Activated CD4-positive, alpha-beta T cell treated with anti-CD3 and anti-CD28 coated beads, Interleukin-2, amount 50 U/mL, for 1 hour (primary cell): ENCODE results near the gene SUDS3.
"Not testable (repeated sequence)": the region's sequence is repeated elsewhere in the genome, so short reads cannot be mapped to it uniquely, and the experiment has no call there.

Experiments used
- DNase-seq: peaks from one replicate; pipeline ENCODE4 v3.0.0-alpha.2; 2020

SUDS3 gene

GRCh38 chr12:118398524-118398923 is 22.2 kb downstream of the SUDS3 start:
- DNase-seq = no peak

- no peak for DNase-seq
Observed at GRCh38 chr12:118398940-118399339, 22.6 kb downstream of the SUDS3 start.

GRCh38 chr12:118402251-118402650 is 25.9 kb downstream of the SUDS3 start:
- DNase-seq = no peak

- peak; percentile 53 for DNase-seq
Observed at GRCh38 chr12:118404876-118405521, 28.6 kb downstream of the SUDS3 start.

GRCh38 chr12:118408241-118408640 is 31.9 kb downstream of the SUDS3 start:
- DNase-seq = not testable (repeated sequence)

- DNase-seq = no peak
Observed at GRCh38 chr12:118409834-118410233, 33.5 kb downstream of the SUDS3 start.

- DNase-seq = no peak
Observed at GRCh38 chr12:118417942-118418341, 41.6 kb downstream of the SUDS3 start.

- no peak for DNase-seq
Observed at GRCh38 chr12:118418385-118419057, 42.2 kb downstream of the SUDS3 start.

GRCh38 chr12:118420673-118421072 is 44.3 kb downstream of the SUDS3 start:
- no peak for DNase-seq

GRCh38 chr12:118424884-118425283 is 48.5 kb downstream of the SUDS3 start:
- no peak for DNase-seq

GRCh38 chr12:118425364-118425763 is 49.0 kb downstream of the SUDS3 start:
- no peak for DNase-seq

- DNase-seq = no peak
Observed at GRCh38 chr12:118427819-118428218, 51.5 kb downstream of the SUDS3 start.

- no peak for DNase-seq
Observed at GRCh38 chr12:118428643-118429042, 52.3 kb downstream of the SUDS3 start.

- no peak for DNase-seq
Observed at GRCh38 chr12:118429688-118430383, 53.5 kb downstream of the SUDS3 start.

GRCh38 chr12:118430516-118430915 is 54.2 kb downstream of the SUDS3 start:
- DNase-seq = no peak

- DNase-seq = no peak
Observed at GRCh38 chr12:118432812-118433545, 56.6 kb downstream of the SUDS3 start.

GRCh38 chr12:118436002-118436730 is 59.8 kb downstream of the SUDS3 start:
- DNase-seq = no peak

- DNase-seq = no peak
Observed at GRCh38 chr12:118436986-118437385, 60.6 kb downstream of the SUDS3 start.

GRCh38 chr12:118439068-118439467 is 62.7 kb downstream of the SUDS3 start:
- no peak for DNase-seq

GRCh38 chr12:118446247-118446646 is 69.9 kb downstream of the SUDS3 start:
- no peak for DNase-seq

GRCh38 chr12:118447181-118447580 is 70.8 kb downstream of the SUDS3 start:
- no peak for DNase-seq

GRCh38 chr12:118448341-118448740 is 72.0 kb downstream of the SUDS3 start:
- no peak for DNase-seq

GRCh38 chr12:118455327-118455726 is 79.0 kb downstream of the SUDS3 start:
- no peak for DNase-seq
